ENCODE data around the gene PTGDR.

DNA sequence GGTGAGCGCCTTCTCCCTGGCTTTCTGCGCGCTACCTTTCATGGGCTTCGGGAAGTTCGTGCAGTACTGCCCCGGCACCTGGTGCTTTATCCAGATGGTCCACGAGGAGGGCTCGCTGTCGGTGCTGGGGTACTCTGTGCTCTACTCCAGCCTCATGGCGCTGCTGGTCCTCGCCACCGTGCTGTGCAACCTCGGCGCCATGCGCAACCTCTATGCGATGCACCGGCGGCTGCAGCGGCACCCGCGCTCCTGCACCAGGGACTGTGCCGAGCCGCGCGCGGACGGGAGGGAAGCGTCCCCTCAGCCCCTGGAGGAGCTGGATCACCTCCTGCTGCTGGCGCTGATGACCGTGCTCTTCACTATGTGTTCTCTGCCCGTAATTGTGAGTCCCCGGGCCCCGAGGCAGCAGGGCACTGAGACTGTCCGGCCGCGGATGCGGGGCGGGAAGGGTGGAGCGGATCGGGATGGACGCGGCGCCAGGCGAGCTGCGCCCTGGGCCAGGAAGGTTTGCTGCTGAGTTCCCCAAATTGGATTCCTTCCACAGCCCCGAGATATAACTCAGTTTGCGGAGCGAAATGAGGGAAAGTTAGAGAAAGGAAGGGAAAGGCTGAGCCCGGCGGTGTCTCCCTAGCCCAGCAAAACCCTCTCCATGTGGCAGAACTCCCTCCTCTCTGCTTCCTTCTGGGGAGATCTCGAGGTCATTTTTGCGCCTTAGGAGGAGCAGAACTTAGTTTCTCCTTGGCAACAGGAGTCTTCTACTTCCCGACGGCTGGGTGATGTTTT is 972 bp downstream of the PTGDR start:
- TF ChIP-seq, protein P1, sequence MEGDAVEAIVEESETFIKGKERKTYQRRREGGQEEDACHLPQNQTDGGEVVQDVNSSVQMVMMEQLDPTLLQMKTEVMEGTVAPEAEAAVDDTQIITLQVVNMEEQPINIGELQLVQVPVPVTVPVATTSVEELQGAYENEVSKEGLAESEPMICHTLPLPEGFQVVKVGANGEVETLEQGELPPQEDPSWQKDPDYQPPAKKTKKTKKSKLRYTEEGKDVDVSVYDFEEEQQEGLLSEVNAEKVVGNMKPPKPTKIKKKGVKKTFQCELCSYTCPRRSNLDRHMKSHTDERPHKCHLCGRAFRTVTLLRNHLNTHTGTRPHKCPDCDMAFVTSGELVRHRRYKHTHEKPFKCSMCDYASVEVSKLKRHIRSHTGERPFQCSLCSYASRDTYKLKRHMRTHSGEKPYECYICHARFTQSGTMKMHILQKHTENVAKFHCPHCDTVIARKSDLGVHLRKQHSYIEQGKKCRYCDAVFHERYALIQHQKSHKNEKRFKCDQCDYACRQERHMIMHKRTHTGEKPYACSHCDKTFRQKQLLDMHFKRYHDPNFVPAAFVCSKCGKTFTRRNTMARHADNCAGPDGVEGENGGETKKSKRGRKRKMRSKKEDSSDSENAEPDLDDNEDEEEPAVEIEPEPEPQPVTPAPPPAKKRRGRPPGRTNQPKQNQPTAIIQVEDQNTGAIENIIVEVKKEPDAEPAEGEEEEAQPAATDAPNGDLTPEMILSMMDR (IDR thresholded peaks at IDR 0.05; ENCODE audit: low read depth, low read length): no peak
- TF ChIP-seq POLR2A (IDR thresholded peaks at IDR 0.05; ENCODE audit: extremely low read depth, insufficient read length): no peak
- TF ChIP-seq, protein P2, sequence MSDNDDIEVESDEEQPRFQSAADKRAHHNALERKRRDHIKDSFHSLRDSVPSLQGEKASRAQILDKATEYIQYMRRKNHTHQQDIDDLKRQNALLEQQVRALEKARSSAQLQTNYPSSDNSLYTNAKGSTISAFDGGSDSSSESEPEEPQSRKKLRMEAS (IDR thresholded peaks at IDR 0.05; ENCODE audit: low read depth, low read length): no peak
